SW480 (cell line): ENCODE results near the gene ENGASE.

ENCODE experiments used
- DNase-seq: peaks from one replicate; pipeline ENCODE4 v3.0.0-alpha.2; 2016; ENCODE audit warnings: low spot score

The ENGASE gene

DNA sequence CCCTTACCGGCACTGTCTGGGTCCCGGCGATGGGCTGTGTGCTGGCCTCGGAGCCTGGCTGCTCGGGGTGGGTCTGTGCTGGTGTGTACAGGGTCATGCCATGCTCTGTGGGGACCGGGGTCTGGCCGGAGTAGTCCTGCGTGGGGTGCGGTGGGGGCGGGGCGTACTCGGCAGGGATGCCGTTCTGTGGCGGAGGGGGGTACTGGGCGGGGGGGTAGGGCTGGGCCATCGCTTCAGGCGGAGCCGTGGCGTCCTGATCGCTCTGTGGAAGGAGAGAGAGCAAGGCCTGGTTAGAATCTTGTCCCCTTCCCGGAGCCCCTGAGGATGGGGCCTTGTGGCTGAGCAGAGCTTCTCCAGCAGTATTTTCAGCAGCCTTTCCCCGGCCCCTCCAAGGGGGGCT lies 40.9 kb downstream of the ENGASE start:
- no peak for DNase-seq

DNA sequence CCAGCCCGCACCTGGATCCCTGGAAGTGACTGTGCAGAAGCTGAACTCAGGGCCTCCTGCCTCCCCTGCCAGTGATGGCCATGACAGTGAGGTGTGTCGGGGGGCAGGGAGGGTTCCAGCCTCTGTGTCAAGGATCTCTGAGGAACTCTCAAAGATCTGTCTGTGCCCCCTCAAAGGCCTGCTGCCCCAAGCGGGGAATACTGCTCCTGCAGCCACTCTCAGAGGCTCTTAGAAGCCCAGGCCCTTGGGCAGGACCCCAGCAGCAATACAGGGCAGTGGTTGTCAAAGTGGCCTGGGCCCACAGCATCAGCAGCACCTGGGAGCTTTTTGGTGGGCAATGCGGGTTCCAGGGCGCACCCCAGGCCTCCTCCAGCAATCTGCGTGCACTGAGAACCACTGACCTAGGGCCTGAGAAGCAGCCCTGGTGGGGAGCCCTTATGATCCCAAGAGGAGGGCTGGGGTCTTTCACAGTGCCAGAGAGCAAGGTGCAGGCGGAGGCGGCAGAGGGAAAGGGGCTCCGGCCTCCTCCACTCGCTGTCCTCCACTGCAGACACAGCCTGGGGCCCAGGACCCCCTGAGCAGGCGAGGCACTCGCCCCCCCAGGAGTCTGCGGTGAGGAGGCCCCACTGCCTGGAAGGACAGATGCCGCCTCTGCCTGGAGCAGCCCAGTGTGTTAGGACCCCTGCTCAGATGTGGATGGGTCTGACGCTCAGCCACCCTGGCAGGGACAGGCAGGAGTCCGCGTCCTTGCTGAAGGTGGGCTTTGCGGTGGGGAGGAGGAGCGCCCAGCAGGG lies 42.1 kb downstream of the ENGASE start:
- no peak for DNase-seq

DNA sequence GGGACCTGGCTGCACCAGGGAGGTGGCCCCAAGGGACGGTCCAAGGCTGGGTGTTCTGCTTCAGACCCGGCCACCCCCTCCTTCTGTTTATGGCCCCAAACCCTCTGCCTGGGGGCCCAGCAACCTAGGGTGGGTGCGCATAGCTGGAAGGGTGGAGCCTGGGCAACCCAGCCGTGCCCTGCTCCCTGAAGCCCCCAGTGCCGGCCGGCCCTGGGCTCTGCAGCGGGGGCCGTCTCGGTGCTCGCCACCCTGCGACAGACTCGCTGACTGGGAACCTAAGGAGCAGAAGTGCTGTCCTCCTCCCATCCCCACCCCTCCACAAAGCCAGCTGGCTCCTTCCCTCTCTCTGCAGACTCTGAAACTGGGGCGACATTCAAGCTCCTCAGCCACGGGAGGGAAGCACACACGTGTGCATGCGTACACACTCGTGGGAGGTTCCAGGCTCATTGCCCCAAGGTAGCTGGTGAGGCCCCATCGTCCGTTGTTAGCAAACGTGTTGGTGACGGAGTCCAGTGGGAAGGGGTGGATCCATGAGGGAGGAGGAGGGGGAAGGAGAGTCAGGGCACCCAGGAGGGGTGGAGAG lies 43.4 kb downstream of the ENGASE start:
- DNase-seq: no peak

DNA sequence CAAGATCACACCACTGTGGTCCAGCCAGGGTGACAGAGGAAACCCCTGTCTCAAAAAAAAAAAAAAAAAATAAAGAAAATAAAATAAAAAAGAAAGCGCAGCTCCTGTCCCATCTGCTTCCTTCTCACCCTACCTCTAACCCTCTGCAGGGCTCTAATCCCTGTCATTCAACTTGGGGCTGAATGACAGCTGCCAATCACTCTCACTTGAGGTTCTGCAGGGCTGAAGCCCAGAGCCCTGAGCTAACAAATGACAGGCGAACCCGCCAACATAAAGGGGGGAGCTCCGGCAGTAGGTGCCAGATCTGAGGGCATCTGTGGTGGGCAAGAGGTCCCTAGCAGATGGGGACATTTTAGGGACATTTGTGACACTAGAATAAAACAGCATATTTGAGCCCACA lies 44.3 kb downstream of the ENGASE start:
- DNase-seq: no peak

DNA sequence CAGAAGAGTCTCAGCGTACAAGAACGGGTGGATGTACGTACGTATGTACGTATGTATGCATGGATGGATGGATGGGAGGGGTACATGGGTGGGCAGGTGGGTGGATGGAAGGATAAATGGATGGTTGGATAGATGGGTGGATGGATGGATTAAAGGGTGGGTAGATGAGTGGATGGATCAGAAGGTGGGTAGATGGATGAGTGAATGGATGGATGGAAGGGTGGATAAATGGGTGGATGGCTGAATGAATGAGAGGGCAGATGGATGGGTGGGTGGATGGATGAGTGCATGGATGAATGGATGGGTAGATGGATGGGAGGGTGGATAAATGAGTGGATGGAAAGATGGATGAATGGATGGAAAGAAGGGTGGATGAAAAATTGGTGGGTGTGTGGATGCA lies 45.6 kb downstream of the ENGASE start:
- no peak for DNase-seq

DNA sequence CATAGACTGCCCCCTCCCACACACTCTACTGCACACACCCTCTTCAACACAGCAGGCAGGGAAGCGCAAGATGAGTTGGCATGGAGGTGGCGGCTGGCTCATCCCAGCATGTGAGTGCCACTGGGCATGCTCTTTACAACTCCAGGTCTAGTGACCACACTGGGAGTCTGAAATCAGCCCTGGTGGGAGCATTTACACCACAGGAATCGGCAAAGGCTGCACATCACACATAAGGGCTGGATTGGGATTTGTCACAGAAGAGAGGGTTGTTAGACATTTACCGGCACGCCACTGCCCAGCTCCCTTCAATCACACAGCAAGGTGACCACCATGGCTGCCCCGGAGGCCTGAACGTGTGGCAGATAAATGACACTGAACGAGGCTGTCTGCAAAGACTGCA lies 49.4 kb downstream of the ENGASE start:
- no peak for DNase-seq

DNA sequence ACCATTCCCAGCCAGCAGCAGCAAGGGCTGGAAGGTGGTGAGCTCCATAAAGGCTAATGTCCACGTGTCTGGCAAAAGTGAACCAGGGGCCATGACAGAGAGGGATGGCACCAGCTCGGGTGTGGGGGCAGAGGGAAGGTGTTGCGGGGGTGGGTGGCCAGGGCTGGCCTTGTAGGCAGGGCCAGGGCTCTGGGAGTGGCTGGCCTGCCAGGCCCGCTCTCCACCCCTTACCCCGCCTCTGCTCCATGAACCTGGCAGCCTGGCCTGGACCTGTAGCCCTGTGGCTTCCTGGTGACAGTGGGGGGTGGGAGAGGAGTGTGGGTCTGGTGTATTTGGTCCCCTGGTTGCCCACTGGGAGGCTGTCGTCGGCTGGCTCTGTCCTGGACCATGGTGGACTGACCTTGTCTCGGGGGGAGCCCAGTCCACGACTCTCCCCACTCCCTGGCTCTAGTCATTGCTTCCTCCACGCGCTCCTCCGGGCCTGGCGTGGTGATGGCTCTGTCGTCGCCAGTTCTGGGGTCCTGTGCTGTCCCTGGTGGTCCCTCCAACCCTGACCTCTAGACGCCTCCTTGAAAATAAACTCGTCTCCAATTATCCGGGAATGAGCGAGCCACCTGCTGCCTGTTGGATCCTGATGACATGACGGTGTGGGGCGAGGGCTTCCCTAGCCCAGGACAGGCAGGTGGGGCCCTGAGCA lies 50.0 kb downstream of the ENGASE start:
- no peak for DNase-seq

DNA sequence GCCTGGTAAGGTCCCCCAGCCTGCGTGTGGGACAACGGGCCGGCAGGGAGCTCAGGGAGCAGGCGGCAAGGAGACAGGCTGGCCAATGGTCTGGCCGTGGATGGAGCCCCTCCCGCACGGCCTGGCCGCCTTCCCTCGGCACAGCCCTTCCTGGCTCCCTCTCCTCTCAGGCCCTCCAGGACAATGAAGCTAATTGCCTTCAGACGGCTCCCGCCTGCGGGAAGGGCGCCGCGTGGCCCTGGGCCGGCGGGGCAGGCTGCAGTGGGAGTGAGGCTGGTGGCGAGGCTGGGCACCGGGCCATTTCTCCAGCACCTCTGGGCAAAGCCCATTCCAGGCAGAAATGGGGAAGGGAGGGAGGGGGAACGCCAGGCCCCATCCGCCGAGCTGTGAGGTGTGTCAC lies 50.9 kb downstream of the ENGASE start:
- DNase-seq: no peak

DNA sequence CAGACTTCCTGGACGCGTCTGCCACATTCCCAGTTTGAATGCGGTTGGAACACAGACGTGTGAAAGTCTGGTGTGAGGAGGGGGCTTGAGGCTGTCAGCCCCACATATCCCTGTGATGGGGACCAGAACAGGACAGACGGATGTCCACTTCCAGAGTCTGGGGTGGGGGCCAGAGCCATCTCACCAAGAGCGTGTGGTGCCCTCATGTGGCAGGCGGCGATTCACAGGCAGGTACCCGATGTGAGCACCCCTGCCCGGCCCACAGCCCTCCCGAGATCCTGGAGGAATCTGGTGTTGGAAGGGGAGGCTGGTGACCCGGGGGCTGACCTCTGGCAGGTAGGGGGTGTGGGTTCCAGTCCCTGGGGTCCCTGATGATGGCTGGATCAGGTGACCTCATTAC lies 51.5 kb downstream of the ENGASE start:
- peak; percentile 21 for DNase-seq

DNA sequence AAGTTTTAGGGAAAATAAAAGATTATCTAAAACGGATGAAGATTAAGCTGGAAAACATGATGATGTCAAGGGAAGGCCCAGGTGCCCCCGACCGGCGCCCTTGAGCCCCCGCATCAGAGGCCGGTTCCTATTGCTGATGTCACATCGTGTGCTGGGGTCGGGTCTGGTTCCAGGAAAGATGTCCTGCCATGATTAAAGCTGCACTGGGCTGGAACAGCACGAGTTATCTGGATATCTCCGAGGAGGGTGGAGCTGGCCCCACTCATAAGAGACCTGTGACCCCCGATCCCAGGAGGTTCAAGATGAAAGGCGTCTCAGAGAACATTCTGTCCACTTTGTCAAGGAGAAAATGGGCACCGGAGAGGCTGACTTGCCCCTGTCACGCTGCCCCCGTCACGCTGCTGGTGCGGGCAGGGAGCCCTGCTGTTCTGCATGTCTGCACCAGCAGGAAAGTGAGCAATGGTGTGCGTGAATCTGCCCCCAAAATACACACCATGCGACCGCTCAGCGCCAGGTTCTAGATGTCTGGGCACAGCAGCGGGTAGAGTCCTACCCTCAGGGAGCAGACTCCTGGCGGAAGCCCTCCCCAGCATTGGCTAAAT lies 53.0 kb downstream of the ENGASE start:
- DNase-seq: no peak

DNA sequence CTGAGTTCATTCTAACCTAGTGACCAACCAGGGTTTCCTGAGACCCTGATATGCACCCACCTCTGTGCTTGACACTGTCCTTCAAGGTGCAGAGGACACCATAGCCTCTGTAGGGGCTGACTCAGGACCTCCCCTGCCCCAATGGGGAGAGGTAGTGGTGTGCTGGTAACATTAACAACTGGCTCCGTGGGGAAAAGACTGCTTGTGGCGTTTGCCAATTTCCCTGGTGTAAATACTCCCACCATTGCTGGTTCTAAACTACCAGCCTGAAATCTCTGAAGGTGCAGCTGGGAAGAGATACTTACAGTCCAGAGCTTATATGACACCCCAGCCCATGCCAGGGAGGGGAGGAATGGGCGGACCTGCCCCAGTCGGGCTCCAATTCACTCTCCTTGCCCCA lies 54.9 kb downstream of the ENGASE start:
- DNase-seq: no peak

DNA sequence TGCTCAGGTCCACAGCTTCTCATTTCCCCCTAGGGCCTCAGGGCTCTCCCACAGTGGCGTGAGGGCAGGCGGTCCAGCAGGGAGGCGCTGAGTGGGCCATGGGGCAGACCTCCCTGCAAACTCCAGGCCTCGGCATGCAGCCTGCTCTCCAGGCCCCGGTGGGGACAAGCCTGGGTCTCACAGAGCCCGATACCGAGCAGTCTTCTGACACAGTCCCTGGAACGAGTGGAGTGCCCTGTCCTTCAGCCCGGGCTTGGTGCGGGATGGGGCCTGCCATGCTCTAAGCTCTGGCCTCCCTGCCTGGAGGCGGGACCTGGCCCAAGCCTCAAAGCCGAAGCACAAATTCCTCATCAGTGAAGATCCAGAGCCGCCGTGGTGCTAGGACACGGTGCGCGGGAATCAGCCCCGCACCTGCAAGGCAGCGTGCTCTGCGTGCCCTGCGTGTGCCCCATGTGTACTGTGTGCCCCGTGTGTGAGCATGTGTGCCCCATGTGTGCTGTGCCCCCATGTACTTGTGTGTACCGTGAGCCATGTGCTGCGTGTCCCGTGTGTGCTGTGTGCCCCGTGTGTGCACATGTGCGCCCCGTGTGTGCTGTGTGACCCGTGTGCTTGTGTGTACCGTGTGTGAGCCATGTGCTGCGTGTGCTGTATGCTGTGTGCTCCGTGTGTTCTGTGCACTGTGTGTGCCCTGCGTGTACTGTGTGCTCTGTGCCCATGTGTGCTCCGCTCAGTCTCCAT lies 56.1 kb downstream of the ENGASE start:
- DNase-seq: no peak

DNA sequence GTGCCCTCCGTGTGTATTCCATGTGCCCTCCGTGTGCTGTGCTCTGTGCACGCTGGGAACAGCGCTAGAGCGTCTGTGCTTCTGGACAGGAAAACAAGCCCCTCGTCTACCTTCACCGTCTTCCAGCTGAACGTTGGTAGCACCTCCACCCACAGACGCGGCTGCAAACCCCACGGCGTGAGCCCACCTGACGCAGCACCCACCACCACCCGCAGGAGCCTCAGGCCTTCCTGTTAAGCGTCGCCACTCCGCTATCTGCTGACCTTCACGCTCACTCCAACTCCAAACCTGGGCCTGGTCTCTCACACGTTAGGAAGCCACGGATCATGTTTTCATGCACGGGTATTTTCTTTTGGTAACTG lies 56.6 kb downstream of the ENGASE start:
- DNase-seq: no peak

DNA sequence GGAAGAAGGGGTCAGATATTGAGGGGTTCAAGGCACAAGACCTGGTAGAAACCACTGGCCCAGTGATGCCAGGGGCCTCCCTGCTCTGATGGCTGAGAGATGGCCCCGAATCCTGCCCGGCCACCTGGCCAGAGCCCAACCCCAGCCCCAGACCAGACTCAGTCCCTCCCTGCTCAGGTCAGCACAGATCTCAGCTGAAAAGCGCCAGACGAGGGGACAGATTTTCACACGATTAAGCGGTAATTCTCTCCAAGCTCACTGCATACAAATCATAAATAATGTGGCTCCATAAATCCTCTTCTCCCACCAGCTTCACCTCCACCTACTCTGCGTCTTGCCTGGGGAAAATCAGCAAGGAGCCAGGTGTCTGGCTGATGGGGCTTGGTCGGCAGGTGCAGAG lies 57.1 kb downstream of the ENGASE start:
- DNase-seq: no peak

DNA sequence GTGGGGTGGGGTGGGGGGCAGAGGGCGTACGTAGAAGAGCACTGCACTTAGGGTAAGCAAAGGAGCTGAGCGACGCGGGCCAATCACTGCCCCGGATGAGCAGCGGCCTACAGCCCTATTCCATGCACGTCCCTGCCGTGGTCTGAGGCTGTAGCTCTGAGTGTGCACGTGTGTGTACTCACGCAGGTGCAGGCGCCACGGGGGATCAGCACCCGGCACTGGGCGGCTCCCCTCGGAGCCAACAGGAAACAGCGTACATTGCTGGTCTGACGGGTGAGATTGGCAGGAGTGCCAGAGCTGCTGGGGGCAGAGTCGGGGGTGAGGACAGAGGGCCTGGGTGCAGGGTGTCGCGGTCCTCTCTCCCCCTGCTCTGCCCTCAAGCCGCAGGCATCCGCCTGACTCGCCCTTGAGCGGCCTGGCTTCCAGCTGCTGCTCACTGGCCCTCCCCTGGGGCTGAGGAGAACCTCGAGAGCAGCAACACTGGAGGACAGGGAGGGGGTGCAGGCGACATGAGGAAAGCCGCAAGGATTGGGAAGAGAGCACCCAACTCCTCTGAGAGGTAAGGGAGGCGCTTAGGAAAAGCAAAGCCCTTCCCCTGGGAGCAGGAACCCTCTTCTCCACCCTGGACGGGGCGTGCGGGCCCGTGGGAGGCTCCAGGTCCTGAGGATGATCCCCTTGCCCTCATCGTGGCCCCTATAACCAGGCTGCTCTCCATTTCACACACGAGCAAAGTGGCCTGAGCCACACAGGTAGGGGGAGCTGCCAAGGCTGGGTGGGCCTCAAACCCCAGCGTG lies 57.8 kb downstream of the ENGASE start:
- DNase-seq: no peak

DNA sequence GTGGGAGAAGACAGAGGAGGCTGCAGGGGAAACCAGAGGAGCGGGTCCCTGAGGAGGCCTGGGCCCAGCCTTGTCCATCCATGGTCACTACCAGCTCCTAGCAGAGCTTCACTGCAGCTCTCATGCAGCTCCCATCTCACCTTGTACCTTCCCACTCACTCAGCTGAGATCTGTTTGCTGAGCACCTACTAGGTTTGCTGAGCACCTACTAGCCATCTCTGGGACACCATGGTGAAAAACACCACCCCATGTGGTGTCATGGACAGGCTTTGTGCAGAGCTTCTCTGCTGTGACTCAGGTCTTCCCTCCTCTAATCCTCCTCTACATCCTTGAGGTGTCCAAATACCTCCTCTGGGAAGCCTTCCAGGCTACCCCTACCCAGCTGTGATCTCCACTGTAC lies 58.6 kb downstream of the ENGASE start:
- DNase-seq: no peak

DNA sequence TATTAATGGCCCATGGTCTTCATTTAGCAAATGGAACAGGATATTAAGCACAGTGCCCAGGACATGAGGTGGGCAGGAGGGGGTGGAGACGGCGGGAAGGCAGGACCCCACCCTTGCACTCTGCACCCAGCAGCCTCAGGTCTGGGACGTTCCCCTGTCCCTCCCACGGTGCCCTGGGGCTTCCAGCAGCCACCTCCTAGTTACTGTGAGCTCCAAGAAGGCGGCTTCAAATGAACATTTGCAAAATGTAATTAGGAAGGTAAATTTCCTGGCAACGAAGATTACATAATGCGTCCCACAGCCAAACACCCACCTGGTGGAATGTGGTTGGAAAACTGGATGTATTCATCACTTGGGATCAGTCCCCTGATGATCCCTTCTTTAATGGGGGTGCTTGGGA lies 59.4 kb downstream of the ENGASE start:
- DNase-seq: no peak

DNA sequence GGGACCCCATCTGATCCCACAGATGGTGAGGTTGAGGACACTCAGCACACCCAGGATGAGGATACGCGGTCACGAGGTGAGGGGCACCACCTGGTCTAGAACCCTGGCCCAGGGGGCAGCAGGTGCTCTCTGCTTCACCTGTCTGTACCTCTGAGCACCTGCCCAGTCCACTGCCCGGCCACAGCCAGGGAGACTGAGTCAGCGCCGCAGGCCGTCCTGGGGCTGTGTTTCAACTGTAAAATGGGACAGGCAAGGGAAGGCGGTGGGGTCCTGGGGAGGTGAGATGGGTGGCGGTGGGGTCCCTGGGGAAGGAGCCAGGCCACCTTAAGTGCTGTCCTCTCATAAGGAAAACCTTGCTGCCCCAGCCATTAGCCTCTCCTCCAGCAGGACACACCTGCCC lies 60.4 kb downstream of the ENGASE start:
- no peak for DNase-seq

DNA sequence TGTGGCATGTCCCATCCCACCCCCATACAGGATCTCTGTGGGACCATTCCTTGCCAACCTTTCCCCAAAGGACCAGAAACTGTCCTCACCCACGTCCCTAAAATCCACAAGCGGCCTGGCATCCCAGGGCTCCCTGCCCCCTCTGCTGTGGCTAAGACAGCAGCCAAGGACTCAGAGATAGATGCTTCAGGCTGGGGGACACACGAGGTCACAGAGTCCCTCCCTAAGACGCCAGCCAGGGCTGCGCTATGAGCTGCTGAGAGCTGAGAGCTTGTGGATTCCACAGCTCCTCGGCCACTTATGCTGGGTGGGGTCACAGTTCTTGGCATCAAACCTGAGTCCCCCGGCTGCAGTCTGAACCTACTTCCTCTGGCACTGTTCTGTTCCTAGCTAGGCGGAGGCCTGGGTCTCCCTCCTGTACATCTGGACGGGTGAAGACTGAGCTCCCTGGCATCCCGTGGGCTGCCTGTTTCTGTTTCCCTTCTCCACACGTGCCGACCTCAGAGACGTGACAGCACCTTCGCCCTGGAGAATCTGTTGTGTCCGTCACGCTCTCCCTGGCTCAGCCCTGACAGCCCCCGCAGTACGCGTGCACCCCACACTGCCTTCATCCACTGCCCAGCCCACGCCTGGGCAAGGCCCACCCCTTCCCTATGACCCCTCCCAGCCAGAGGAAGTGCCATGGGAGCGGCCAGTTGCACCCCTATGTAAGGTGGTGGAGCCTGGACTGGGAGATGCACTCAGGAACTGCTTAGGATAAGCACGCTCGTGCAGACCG lies 61.2 kb downstream of the ENGASE start:
- DNase-seq: no peak
